Esophagus squamous epithelium (tissue), 5 donors: ENCODE data around the gene ZNF556. TPM values are rescaled to one million over a fixed set of nuclear protein-coding genes. Genes with fewer than 3 reads are reported as not detected.

ENCODE experiments used
- DNase-seq: peaks from one replicate; lab custom pipeline; 2025; lab: John Stamatoyannopoulos, UW
- H3K27ac ChIP-seq, 4 donors: fragments of 200-600 bp; sonication (generic); one replicate each; pipeline ENCODE4 v1.5.1; 2016 to 2019; ENCODE audit warnings: mild to moderate bottlenecking in 1 of 4
- H3K27me3 ChIP-seq, 4 donors: fragments of 200-600 bp; sonication (generic); 1 replicate in 3 of 4; 2 replicates in 1 of 4; pipeline versions ENCODE4 v1.5.1 to v1.6.0; 2017 to 2021; ENCODE audit warnings: antibody characterized with exemption in 1 of 4
- H3K36me3 ChIP-seq, 3 donors: fragments of 200-600 bp; sonication (generic); one replicate each; pipeline ENCODE4 v1.5.1; 2016 to 2019
- H3K4me1 ChIP-seq, 3 donors: fragments of 200-600 bp; sonication (generic); one replicate each; pipeline ENCODE4 v1.5.1; 2017 to 2019
- H3K4me3 ChIP-seq, 4 donors: fragments of 200-600 bp; sonication (generic); 1 replicate in 3 of 4; 2 replicates in 1 of 4; pipeline ENCODE4 v1.5.1; 2016 to 2019; ENCODE audit warnings: mild to moderate bottlenecking in 2 of 4, moderate library complexity in 1 of 4
- H3K9me3 ChIP-seq, 3 donors: fragments of 200-600 bp; sonication (generic); one replicate each; pipeline ENCODE4 v1.5.1; 2016 to 2019
- POLR2A ChIP-seq, 4 donors: fragments of 450-650 bp; IDR thresholded peaks; one replicate each; pipeline ENCODE4 v1.6.1; 2017; ENCODE audit warnings: antibody characterized with exemption in 4 of 4, mild to moderate bottlenecking in 4 of 4, moderate library complexity in 3 of 4
- WGBS, 2 donors: methylation state at CpG; one replicate each; pipeline ENCODE4 v1.1.5; 2018; 5-methylcytosine and 5-hydroxymethylcytosine counted together
- intact Hi-C: fragments of 100-400 bp; cut with DNase I; formaldehyde crosslinking; loops from one replicate; pipeline ENCODE4 v1.15.0; 2022
- total RNA-seq, 4 donors: library from RNA; depleted of rRNA; stranded (reverse); fragments of >200 nt; gene quantifications; one replicate each; pipeline ENCODE4 v1.1.0, GENCODE V29; 2016
- TF ChIP-seq, protein P1 (sequence below), 6 experiments: fragments of 450-650 bp in 4 of 6; fragments of 200-600 bp in 2 of 6; sonication (generic) in 2 of 6; IDR thresholded peaks; one replicate each; pipeline ENCODE4 v1.5.1; 2016 to 2019; ENCODE audit warnings: antibody characterized with exemption in 6 of 6, mild to moderate bottlenecking in 4 of 6, moderate library complexity in 4 of 6
- donor health status: DM: yes; HTN: yes; CAD: no.

Gene ZNF556
- total RNA-seq, 4 donors from 2014 or later: 0.79 to 5.8 (median 2.5) TPM

DNA sequence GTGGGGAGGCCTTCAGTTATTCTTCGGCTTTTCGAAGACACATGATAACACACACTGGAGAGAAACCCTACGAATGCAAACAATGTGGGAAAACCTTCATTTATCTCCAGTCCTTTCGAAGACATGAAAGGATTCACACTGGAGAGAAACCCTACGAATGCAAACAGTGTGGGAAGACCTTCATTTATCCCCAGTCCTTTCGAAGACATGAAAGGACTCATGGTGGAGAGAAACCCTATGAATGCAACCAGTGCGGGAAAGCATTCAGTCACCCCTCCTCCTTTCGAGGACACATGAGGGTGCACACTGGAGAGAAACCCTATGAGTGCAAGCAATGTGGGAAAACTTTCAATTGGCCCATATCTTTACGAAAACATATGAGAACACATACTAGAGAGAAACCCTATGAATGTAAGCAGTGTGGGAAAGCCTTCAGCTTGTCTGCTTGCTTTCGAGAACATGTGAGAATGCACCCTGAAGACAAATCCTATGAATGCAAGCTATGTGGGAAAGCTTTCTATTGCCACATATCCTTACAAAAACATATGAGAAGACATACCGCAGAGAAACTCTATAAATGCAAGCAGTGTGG is 14.0 kb upstream of the ZNF556 start:
- Histone ChIP-seq H3K4me1 (no peaks in the 10 kb centered on the region), H3K9me3 (peaks cover 6 to 94% (median 65%) of the 10 kb centered on the region in 3 donors), H3K4me3 (peak overlapping the region in 1 of 4 donors; percentile 14), H3K27ac (no peak overlapping the region), H3K27me3 (no peaks in the 10 kb centered on the region), H3K36me3 (peaks cover 17 to 70% (median 28%) of the 10 kb centered on the region in 3 donors)
- TF ChIP-seq POLR2A (IDR thresholded peaks at IDR 0.05): no peak
- TF ChIP-seq, protein P1, sequence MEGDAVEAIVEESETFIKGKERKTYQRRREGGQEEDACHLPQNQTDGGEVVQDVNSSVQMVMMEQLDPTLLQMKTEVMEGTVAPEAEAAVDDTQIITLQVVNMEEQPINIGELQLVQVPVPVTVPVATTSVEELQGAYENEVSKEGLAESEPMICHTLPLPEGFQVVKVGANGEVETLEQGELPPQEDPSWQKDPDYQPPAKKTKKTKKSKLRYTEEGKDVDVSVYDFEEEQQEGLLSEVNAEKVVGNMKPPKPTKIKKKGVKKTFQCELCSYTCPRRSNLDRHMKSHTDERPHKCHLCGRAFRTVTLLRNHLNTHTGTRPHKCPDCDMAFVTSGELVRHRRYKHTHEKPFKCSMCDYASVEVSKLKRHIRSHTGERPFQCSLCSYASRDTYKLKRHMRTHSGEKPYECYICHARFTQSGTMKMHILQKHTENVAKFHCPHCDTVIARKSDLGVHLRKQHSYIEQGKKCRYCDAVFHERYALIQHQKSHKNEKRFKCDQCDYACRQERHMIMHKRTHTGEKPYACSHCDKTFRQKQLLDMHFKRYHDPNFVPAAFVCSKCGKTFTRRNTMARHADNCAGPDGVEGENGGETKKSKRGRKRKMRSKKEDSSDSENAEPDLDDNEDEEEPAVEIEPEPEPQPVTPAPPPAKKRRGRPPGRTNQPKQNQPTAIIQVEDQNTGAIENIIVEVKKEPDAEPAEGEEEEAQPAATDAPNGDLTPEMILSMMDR (IDR thresholded peaks at IDR 0.05): no peak
- WGBS, 2 donors: 91 to 94% methylated on average over 11 of the region's 11 CpGs
- intact Hi-C loops: no loop called here
- no peak for DNase-seq

DNA sequence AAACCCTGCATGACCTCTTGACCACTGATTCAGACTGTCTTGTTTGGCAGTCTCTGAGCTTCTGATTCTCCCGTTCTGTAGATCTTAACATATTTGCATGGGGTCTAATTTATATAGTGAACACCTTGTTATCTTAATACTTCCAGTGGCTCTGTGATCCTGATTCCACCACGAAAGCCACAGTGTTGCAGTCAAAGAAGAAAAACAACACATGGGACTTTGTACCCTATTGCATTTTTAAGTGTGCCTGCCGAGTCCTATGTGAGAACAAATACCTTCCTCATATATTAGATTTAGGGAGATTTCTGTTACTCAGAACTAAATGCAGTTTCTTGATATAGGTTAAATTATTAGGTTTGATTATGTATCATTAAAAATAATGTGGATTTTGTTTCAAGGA is 12.3 kb upstream of the ZNF556 start:
- no peak overlapping the region for H3K27ac ChIP-seq
- DNase-seq: no peak
- H3K4me1 ChIP-seq: no peaks in the 10 kb centered on the region
- peaks cover 6 to 91% (median 56%) of the 10 kb centered on the region in 3 donors for H3K9me3 ChIP-seq
- H3K4me3 ChIP-seq: no peak overlapping the region
- no peak for TF ChIP-seq POLR2A (IDR thresholded peaks at IDR 0.05)
- TF ChIP-seq, protein P1 (IDR thresholded peaks at IDR 0.05): no peak
- peaks cover 17 to 59% (median 28%) of the 10 kb centered on the region in 3 donors for H3K36me3 ChIP-seq
- H3K27me3 ChIP-seq: no peaks in the 10 kb centered on the region
- 86 to 94% methylated on average over 3 of the region's 3 CpGs for WGBS, 2 donors
- intact Hi-C loops: no loop called here

DNA sequence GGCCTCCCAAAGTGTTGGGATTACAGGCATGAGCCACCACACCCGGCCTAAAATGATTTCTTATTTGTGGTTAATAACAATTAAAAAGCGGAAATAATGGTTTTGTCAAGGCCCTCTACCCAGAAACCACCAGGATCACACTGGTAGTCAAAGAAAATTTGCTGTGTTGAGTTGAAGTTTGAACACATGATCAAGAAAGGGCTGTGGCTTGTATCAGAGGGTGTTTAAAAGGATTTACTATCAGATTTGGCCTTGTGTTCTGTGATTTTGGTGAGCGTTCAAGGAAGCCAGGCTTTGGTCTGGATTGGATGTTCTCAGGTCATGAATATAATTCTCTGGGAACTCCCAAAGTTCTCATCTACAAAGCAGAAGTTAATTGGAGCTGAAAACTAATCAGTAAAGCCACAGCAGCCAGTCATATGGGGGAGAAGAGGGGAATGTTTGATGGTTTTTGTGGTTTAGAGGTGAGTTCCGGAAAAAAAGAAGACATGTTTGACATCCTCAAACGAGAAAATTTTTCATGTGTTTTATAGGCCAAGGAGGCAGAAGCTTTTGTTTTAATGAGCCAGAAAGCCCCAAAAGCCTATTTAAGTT is 10.6 kb upstream of the ZNF556 start:
- intact Hi-C loops: no loop called here
- 84 to 92% methylated on average over 5 of the region's 5 CpGs for WGBS, 2 donors
- H3K9me3 ChIP-seq: peaks cover 6 to 74% (median 45%) of the 10 kb centered on the region in 3 donors

DNA sequence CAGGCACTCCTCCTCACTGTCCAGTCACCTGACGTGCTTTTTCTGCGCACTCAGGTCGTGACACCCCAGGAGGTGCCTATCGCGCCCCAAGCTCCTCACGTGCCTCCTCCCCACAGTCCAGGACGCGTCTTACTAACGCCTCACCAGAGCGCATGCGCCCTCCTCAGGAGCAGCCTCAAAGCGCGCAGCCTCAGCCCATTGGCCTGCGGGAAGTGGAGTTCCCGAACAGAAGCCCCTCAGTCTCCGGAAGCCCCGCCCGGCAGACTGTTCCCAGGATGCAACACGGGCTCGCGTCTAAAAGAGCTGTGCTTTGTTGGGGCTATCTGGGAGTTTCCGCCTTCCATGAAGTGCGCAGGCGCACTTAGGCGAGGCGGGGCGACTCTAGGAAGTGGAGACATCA is 8.3 kb upstream of the ZNF556 start:
- intact Hi-C loops: no loop called here
- TF ChIP-seq, protein P1 (IDR thresholded peaks at IDR 0.05): no peak
- TF ChIP-seq POLR2A (IDR thresholded peaks at IDR 0.05): no peak
- no peak for DNase-seq
- H3K4me1 ChIP-seq: no peaks in the 10 kb centered on the region
- peaks cover 0 to 19% (median 0%) of the 10 kb centered on the region in 3 donors for H3K36me3 ChIP-seq
- 66 to 71% methylated on average over 7 to 20 of the region's 27 CpGs for WGBS, 2 donors
- H3K9me3 ChIP-seq: peaks cover 0 to 51% (median 22%) of the 10 kb centered on the region in 3 donors
- no peak overlapping the region for H3K27ac ChIP-seq
- no peak overlapping the region for H3K4me3 ChIP-seq
- H3K27me3 ChIP-seq: no peaks in the 10 kb centered on the region

More for the DNA sequence above, 10.6 kb upstream of the ZNF556 start:
- TF ChIP-seq POLR2A (IDR thresholded peaks at IDR 0.05): no peak
- TF ChIP-seq, protein P1 (IDR thresholded peaks at IDR 0.05): no peak
- H3K27ac ChIP-seq: no peak overlapping the region
- H3K4me3 ChIP-seq: no peak overlapping the region
- H3K4me1 ChIP-seq: no peaks in the 10 kb centered on the region
- no peaks in the 10 kb centered on the region for H3K27me3 ChIP-seq
- peaks cover 11 to 42% (median 20%) of the 10 kb centered on the region in 3 donors for H3K36me3 ChIP-seq
- DNase-seq: no peak

DNA sequence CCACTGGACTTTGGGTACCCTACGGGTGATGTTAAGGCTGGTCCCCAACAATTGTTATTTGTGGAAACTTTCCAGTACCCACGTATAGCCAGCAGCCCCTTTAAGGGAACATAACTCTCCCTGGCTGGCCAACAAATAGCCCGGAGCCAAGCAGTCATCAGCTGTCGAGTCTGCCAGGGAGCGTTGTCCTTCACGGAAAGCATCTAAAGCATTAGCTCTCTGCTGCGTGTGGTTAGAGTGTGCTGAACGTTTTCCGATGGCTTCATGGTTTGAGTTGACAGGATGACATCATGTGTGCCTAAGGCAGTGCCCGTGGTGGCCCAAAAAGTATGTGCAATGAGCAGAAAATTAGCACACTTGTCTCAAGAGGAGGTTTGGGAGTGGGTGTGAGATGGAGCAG is 3.3 kb upstream of the ZNF556 start:
- peaks cover 0 to 7% (median 0%) of the 10 kb centered on the region in 3 donors for H3K9me3 ChIP-seq
- no peak overlapping the region for H3K4me3 ChIP-seq
- WGBS, 2 donors: 51 to 61% methylated on average over 4 to 9 of the region's 10 CpGs
- no peaks in the 10 kb centered on the region for H3K27me3 ChIP-seq
- TF ChIP-seq, protein P1 (IDR thresholded peaks at IDR 0.05): no peak
- no peak for TF ChIP-seq POLR2A (IDR thresholded peaks at IDR 0.05)
- H3K27ac ChIP-seq: no peak overlapping the region
- peaks cover 0 to 17% (median 0%) of the 10 kb centered on the region in 3 donors for H3K4me1 ChIP-seq
- intact Hi-C loops: no loop called here
- no peaks in the 10 kb centered on the region for H3K36me3 ChIP-seq
- no peak for DNase-seq
